ENCODE data around the gene PTGES2. TPM values are rescaled to one million over a fixed set of nuclear protein-coding genes. Genes with fewer than 3 reads are reported as not detected.
A peak's percentile ranks its signal among the peaks of the same experiment; 100 is the strongest.

The PTGES2 gene
- total and polyA plus RNA-seq, 9 of the 15 experiments (the other 6 are each of a cell fraction or from before 2014, with no cell fraction given) = 2.4 to 196 (median 90.1) TPM

GRCh38 chr9:128078504-128079434 lies 48.8 kb downstream of the PTGES2 start (continued):
- TF ChIP-seq ATF3 (IDR thresholded peaks at IDR 0.05) (peak; percentile 95), ATF3 (CRISPR knock-in tag; conservative IDR thresholded peaks at IDR 0.05) (peak; percentile 47; the same call in 1 of the 2 replicates), POLR2H (tag; IDR thresholded peaks at IDR 0.05; ENCODE audit: low read depth) (peak; percentile 59; the same call in 1 of the 2 replicates), MYNN (IDR thresholded peaks at IDR 0.05) (peak; percentile 31; the same call in 1 of the 2 replicates), MYNN (CRISPR knock-in tag; IDR thresholded peaks at IDR 0.05) (no peak), TOE1 (IDR thresholded peaks at IDR 0.05; ENCODE audit: borderline replicate concordance) (peak; percentile 45; the same call in 1 of the 2 replicates), TOE1 (CRISPR knock-in tag; IDR thresholded peaks at IDR 0.05; ENCODE audit: borderline replicate concordance, low read depth) (0 out of 2 replicates have a peak, but pooled peaks have one; percentile 43), ESRRA (IDR thresholded peaks at IDR 0.05; ENCODE audit: borderline replicate concordance, low read depth) (peak; percentile 98), NCOR1 (IDR thresholded peaks at IDR 0.05) (no peak), CEBPB (tag; IDR thresholded peaks at IDR 0.05) (peak; percentile 79), THAP7 (CRISPR knock-in tag; IDR thresholded peaks at IDR 0.05) (no peak), MBD2 (IDR thresholded peaks at IDR 0.05; ENCODE audit: borderline replicate concordance, low read depth) (0 out of 2 replicates have a peak, but pooled peaks have one; percentile 54), BACH1 (tag; IDR thresholded peaks at IDR 0.05) (peak; percentile 68; the same call in 1 of the 2 replicates), HMBOX1 (IDR thresholded peaks at IDR 0.05) (peak; percentile 99), PHF21A (IDR thresholded peaks at IDR 0.05; ENCODE audit: borderline replicate concordance, low read depth) (no peak), ZC3H8 (IDR thresholded peaks at IDR 0.05) (no peak), HMG20A (CRISPR knock-in tag; conservative IDR thresholded peaks at IDR 0.05) (no peak), FOXJ2 (tag; IDR thresholded peaks at IDR 0.05) (no peak), TBP (optimal IDR thresholded peaks at IDR 0.05; ENCODE audit: low read depth, low read length) (peak; percentile 53), YBX1 (IDR thresholded peaks at IDR 0.05) (no peak), SPI1 (IDR thresholded peaks at IDR 0.05; ENCODE audit: borderline replicate concordance, low read depth, low read length) (peak; percentile 87), SOX6 (IDR thresholded peaks at IDR 0.05) (peak; percentile 96), RBM34 (IDR thresholded peaks at IDR 0.05; ENCODE audit: borderline replicate concordance, insufficient read depth, low read length) (no peak), HSF4 (CRISPR knock-in tag; IDR thresholded peaks at IDR 0.05; ENCODE audit: borderline replicate concordance) (0 out of 2 replicates have a peak, but pooled peaks have one; percentile 15)
- TF ChIP-seq, protein P1, sequence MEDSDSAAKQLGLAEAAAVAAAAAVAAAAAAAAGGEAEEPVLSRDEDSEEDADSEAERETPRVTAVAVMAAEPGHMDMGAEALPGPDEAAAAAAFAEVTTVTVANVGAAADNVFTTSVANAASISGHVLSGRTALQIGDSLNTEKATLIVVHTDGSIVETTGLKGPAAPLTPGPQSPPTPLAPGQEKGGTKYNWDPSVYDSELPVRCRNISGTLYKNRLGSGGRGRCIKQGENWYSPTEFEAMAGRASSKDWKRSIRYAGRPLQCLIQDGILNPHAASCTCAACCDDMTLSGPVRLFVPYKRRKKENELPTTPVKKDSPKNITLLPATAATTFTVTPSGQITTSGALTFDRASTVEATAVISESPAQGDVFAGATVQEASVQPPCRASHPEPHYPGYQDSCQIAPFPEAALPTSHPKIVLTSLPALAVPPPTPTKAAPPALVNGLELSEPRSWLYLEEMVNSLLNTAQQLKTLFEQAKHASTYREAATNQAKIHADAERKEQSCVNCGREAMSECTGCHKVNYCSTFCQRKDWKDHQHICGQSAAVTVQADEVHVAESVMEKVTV (CRISPR knock-in tag; IDR thresholded peaks at IDR 0.05) = 0 out of 2 replicates have a peak, but pooled peaks have one; percentile 3
